WTC11 (cell line): ENCODE measurements around the gene XPO6. TPM values are rescaled to one million over a fixed set of nuclear protein-coding genes. Genes with fewer than 3 reads are reported as not detected.

ENCODE experiments used
- ATAC-seq: fragments of 200-7000 bp; cut with Tn5 transposase; 2 replicates; pipeline ENCODE4 v1.10.0; 2021; ENCODE audit warnings: mild to moderate bottlenecking, moderate library complexity
- CTCF ChIA-PET: fragments of 300-600 bp; sonication (Branson Sonifier 250); formaldehyde crosslinking; loops from one replicate; lab custom pipeline; 2021; ENCODE audit warnings: antibody characterized with exemption; lab: Charles Lee
- POLR2A ChIA-PET: fragments of 350-600 bp; sonication (Branson Sonifier 250); formaldehyde crosslinking; loops from one replicate; lab custom pipeline; 2021; ENCODE audit warnings: antibody characterized with exemption; lab: Charles Lee
- DNase-seq: peaks from one replicate; pipeline ENCODE4 v3.0.0; 2021; ENCODE audit warnings: low spot score
- H3K27ac Mint-ChIP-seq: 2 replicates; pipeline ENCODE4 v1.8.0; 2021; ENCODE audit warnings: mixed read lengths
- H3K27me3 Mint-ChIP-seq: 2 replicates; pipeline ENCODE4 v1.8.0; 2021; ENCODE audit warnings: low read depth, mild to moderate bottlenecking, moderate library complexity, mixed read lengths
- H3K36me3 Mint-ChIP-seq: 2 replicates; pipeline ENCODE4 v1.8.0; 2021; ENCODE audit warnings: mixed read lengths
- H3K4me1 Mint-ChIP-seq: 2 replicates; pipeline ENCODE4 v1.8.0; 2022; ENCODE audit warnings: mixed read lengths
- H3K4me3 Mint-ChIP-seq: 2 replicates; pipeline ENCODE4 v1.8.0; 2021; ENCODE audit warnings: mild to moderate bottlenecking, moderate library complexity, mixed read lengths
- H3K9me3 Mint-ChIP-seq: 2 replicates; pipeline ENCODE4 v1.8.0; 2021; ENCODE audit warnings: mixed read lengths
- CBFB ChIP-seq: sonication (generic); formaldehyde crosslinking; IDR thresholded peaks from 2 replicates; pipeline ENCODE4 v1.8.1; 2022; ENCODE audit warnings: mild to moderate bottlenecking, low read depth, missing genetic modification reagents
- CREB1 ChIP-seq: sonication (generic); formaldehyde crosslinking; IDR thresholded peaks from 2 replicates; pipeline ENCODE4 v1.8.0; 2023; ENCODE audit warnings: mild to moderate bottlenecking, missing genetic modification reagents
- ELF4 ChIP-seq: sonication (generic); formaldehyde crosslinking; IDR thresholded peaks from 2 replicates; pipeline ENCODE4 v1.8.1; 2022; ENCODE audit warnings: low read depth, mild to moderate bottlenecking, moderate library complexity, missing genetic modification reagents
- EMX1 ChIP-seq: fragments of 250-450 bp; sonication (Bioruptor Pico); IDR thresholded peaks from 2 replicates; pipeline ENCODE4 v1.8.0; 2021; ENCODE audit warnings: mild to moderate bottlenecking
- GTF2I ChIP-seq: fragments of 250-450 bp; sonication (Bioruptor Pico); conservative IDR thresholded peaks from 2 replicates; pipeline ENCODE4 v1.4.0; 2021; ENCODE audit warnings: mild to moderate bottlenecking
- HMGXB4 ChIP-seq: sonication (generic); formaldehyde crosslinking; IDR thresholded peaks from 2 replicates; pipeline ENCODE4 v1.8.1; 2023; ENCODE audit warnings: mild to moderate bottlenecking, moderate library complexity, missing genetic modification reagents
- MXD4 ChIP-seq: fragments of 250-450 bp; sonication (Bioruptor Pico); IDR thresholded peaks from 2 replicates; pipeline ENCODE4 v1.8.0; 2021; ENCODE audit warnings: mild to moderate bottlenecking, moderate library complexity, borderline replicate concordance
- NFE2L1 ChIP-seq: sonication (generic); formaldehyde crosslinking; IDR thresholded peaks from 2 replicates; pipeline ENCODE4 v1.8.1; 2023; ENCODE audit warnings: missing genetic modification reagents
- NR1H2 ChIP-seq: sonication (generic); formaldehyde crosslinking; IDR thresholded peaks from 2 replicates; pipeline ENCODE4 v1.9.0; 2021; ENCODE audit warnings: mild to moderate bottlenecking, moderate library complexity, missing genetic modification reagents
- SMAD3 ChIP-seq: sonication (generic); formaldehyde crosslinking; IDR thresholded peaks from 2 replicates; pipeline ENCODE4 v1.8.0; 2022; ENCODE audit warnings: missing genetic modification reagents, mild to moderate bottlenecking, borderline replicate concordance
- USF2 ChIP-seq: sonication (generic); formaldehyde crosslinking; IDR thresholded peaks from 2 replicates; pipeline ENCODE4 v1.8.1; 2023; ENCODE audit warnings: mild to moderate bottlenecking, missing genetic modification reagents, moderate library complexity
- ZBTB21 ChIP-seq: sonication (generic); formaldehyde crosslinking; IDR thresholded peaks from 2 replicates; pipeline ENCODE4 v1.8.1; 2023; ENCODE audit warnings: mild to moderate bottlenecking, missing genetic modification reagents, borderline replicate concordance
- ZNF416 ChIP-seq: fragments of 250-450 bp; sonication (Bioruptor Pico); IDR thresholded peaks from 2 replicates; pipeline ENCODE4 v1.9.0; 2021; ENCODE audit warnings: mild to moderate bottlenecking, inconsistent platforms
- total RNA-seq: library from RNA; stranded (reverse); gene quantifications from 3 replicates; pipeline ENCODE4 v1.2.3, GENCODE V29; 2021
- TF ChIP-seq, protein P1 (sequence below): fragments of 250-450 bp; sonication (Bioruptor Pico); IDR thresholded peaks from 2 replicates; pipeline ENCODE4 v1.9.0; 2021; ENCODE audit warnings: mild to moderate bottlenecking, borderline replicate concordance
- TF ChIP-seq, protein P2 (sequence below): sonication (generic); formaldehyde crosslinking; IDR thresholded peaks from 2 replicates; pipeline ENCODE4 v1.8.1; 2022; ENCODE audit warnings: mild to moderate bottlenecking, missing genetic modification reagents, moderate library complexity, borderline replicate concordance

XPO6 gene
- total RNA-seq, 1 experiment from 2014 or later, result 160 TPM

DNA sequence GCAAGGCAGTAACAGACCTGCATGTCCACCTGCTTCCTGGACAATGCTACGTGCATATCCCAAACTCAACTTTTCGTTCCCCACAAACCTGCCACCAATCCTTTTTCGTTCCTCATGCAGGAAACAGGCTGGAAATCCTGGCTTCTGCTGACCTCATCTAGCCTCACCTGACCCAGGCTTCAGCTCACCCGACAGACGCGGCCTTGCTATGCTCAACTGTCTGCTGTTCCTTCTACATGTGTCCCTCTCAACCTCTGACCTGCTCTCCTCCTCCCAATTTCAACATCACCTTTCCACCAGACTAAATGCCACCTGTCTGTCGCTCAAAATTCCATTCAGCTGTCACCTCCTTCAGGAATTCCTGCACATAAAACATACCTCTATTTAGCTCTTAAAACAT is 44.5 kb downstream of the XPO6 start (continued):
- TF ChIP-seq, protein P1, sequence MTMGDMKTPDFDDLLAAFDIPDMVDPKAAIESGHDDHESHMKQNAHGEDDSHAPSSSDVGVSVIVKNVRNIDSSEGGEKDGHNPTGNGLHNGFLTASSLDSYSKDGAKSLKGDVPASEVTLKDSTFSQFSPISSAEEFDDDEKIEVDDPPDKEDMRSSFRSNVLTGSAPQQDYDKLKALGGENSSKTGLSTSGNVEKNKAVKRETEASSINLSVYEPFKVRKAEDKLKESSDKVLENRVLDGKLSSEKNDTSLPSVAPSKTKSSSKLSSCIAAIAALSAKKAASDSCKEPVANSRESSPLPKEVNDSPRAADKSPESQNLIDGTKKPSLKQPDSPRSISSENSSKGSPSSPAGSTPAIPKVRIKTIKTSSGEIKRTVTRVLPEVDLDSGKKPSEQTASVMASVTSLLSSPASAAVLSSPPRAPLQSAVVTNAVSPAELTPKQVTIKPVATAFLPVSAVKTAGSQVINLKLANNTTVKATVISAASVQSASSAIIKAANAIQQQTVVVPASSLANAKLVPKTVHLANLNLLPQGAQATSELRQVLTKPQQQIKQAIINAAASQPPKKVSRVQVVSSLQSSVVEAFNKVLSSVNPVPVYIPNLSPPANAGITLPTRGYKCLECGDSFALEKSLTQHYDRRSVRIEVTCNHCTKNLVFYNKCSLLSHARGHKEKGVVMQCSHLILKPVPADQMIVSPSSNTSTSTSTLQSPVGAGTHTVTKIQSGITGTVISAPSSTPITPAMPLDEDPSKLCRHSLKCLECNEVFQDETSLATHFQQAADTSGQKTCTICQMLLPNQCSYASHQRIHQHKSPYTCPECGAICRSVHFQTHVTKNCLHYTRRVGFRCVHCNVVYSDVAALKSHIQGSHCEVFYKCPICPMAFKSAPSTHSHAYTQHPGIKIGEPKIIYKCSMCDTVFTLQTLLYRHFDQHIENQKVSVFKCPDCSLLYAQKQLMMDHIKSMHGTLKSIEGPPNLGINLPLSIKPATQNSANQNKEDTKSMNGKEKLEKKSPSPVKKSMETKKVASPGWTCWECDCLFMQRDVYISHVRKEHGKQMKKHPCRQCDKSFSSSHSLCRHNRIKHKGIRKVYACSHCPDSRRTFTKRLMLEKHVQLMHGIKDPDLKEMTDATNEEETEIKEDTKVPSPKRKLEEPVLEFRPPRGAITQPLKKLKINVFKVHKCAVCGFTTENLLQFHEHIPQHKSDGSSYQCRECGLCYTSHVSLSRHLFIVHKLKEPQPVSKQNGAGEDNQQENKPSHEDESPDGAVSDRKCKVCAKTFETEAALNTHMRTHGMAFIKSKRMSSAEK (CRISPR knock-in tag), result no peak
- TF ChIP-seq MXD4 (no peak), CREB1 (no peak), ZBTB21 (CRISPR knock-in tag) (no peak), HMGXB4 (CRISPR knock-in tag) (no peak)
- TF ChIP-seq, all 79 proteins: peak for 0

- DNase-seq (no peak), ATAC-seq (no peak)
- ChIA-PET CTCF (interaction anchor here (0.6 kb wide), 1 partner anchor 404 kb away, joined by 6 read pairs; no protein-coding TSS in a partner anchor), POLR2A (no interaction called here)
- peaks cover 42% of the 10 kb centered on the region for H3K36me3 Mint-ChIP-seq
- no peak overlapping the region for H3K4me3 Mint-ChIP-seq
- H3K9me3 Mint-ChIP-seq, result no peaks in the 10 kb centered on the region
- peaks cover 14% of the 10 kb centered on the region for H3K4me1 Mint-ChIP-seq
- H3K27ac Mint-ChIP-seq, result no peak overlapping the region
- no peaks in the 10 kb centered on the region for H3K27me3 Mint-ChIP-seq
- no peak for TF ChIP-seq ELF4
Measured at GRCh38 chr16:28166394-28167208, 45.2 kb downstream of the XPO6 start.

DNA sequence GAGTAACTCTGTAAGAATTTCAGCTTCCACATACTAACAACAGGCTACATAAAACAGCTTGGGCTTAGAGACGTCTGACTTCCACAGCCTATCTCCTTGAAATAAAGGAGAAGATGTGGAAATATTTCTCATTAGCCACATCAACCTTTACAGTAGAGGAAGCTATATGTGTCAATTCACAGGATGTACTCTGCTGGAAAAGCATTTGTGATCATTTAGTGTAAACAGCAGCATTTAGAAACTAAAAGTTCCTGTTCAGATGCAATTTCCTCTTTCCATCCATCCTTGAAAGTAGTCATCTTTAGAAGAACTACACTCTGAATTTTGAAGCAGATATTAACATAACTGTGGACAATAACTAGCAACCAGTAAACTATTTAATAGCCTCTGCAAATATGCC is 46.2 kb downstream of the XPO6 start:
- H3K27me3 Mint-ChIP-seq, result no peaks in the 10 kb centered on the region
- H3K27ac Mint-ChIP-seq, result no peak overlapping the region; the same call in 1 of the 2 replicates
- ChIA-PET POLR2A (no interaction called here), CTCF (interaction anchor here (0.6 kb wide), 1 partner anchor 808 kb away, joined by 3 read pairs; no protein-coding TSS in a partner anchor)
- TF ChIP-seq ZNF416 (CRISPR knock-in tag) (no peak), CBFB (CRISPR knock-in tag) (no peak), GTF2I (CRISPR knock-in tag) (no peak), SMAD3 (CRISPR knock-in tag) (no peak), NR1H2 (CRISPR knock-in tag) (no peak), EMX1 (CRISPR knock-in tag) (no peak), ZBTB21 (CRISPR knock-in tag) (no peak), USF2 (CRISPR knock-in tag) (no peak), NFE2L1 (CRISPR knock-in tag) (no peak)
- TF ChIP-seq, protein P2, sequence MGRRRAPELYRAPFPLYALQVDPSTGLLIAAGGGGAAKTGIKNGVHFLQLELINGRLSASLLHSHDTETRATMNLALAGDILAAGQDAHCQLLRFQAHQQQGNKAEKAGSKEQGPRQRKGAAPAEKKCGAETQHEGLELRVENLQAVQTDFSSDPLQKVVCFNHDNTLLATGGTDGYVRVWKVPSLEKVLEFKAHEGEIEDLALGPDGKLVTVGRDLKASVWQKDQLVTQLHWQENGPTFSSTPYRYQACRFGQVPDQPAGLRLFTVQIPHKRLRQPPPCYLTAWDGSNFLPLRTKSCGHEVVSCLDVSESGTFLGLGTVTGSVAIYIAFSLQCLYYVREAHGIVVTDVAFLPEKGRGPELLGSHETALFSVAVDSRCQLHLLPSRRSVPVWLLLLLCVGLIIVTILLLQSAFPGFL (CRISPR knock-in tag), result no peak
- no peak for ATAC-seq
- no peak for DNase-seq
- H3K4me1 Mint-ChIP-seq, result peaks cover 22% of the 10 kb centered on the region
- H3K4me3 Mint-ChIP-seq, result no peak overlapping the region
- H3K36me3 Mint-ChIP-seq, result peaks cover 42% of the 10 kb centered on the region
- H3K9me3 Mint-ChIP-seq, result no peaks in the 10 kb centered on the region
